Neural progenitor cell (in vitro differentiated cells): Measurements from ENCODE around the gene GRB2.

ENCODE experiments used
- CTCF ChIP-seq: fragments of 200-600 bp; sonication (generic); IDR thresholded peaks from 2 replicates; pipeline ENCODE4 v1.5.1; 2017; ENCODE audit warnings: antibody characterized with exemption, mild to moderate bottlenecking
- EZH2 ChIP-seq: fragments of 200-600 bp; sonication (generic); IDR thresholded peaks from 2 replicates; pipeline ENCODE4 v1.6.1; 2017; ENCODE audit warnings: antibody characterized with exemption, mild to moderate bottlenecking, moderate library complexity
- EZH2phosphoT487 ChIP-seq: fragments of 200-600 bp; sonication (generic); IDR thresholded peaks from 2 replicates; pipeline ENCODE4 v1.6.1; 2017; ENCODE audit warnings: antibody characterized with exemption

GRCh38 chr17:75396025-75396424 lies 9.5 kb downstream of the GRB2 start:
- no peak for TF ChIP-seq CTCF
- TF ChIP-seq EZH2phosphoT487: no peak
- TF ChIP-seq EZH2: no peak
